Activated CD4-positive, alpha-beta memory T cell treated with anti-CD3 and anti-CD28 coated beads, Interleukin-2, amount 10 ng/mL, durations not matched to agents 7 days and 5 days (primary cell): Measurements from ENCODE around the gene TRMT61A. TPM values are rescaled to one million over a fixed set of nuclear protein-coding genes. Genes with fewer than 3 reads are reported as not detected.

ENCODE experiments used
- CTCF ChIA-PET: fragments of 350-600 bp; sonication (Branson Sonifier 250); formaldehyde crosslinking; loops from one replicate; lab custom pipeline; 2021; ENCODE audit warnings: antibody characterized with exemption, inconsistent platforms; lab: Charles Lee
- POLR2A ChIA-PET: fragments of 350-600 bp; sonication (Branson Sonifier 250); formaldehyde crosslinking; loops from one replicate; lab custom pipeline; 2021; ENCODE audit warnings: antibody characterized with exemption; lab: Charles Lee
- DNase-seq: peaks from one replicate; pipeline ENCODE4 v3.0.0-alpha.2; 2020
- H3K27ac Mint-ChIP-seq: one replicate; pipeline ENCODE4 v1.8.0; 2021; ENCODE audit warnings: mild to moderate bottlenecking, mixed read lengths
- H3K27me3 Mint-ChIP-seq: one replicate; pipeline ENCODE4 v1.8.0; 2021; ENCODE audit warnings: mixed read lengths
- H3K36me3 Mint-ChIP-seq: one replicate; pipeline ENCODE4 v1.8.0; 2021; ENCODE audit warnings: low read depth, mixed read lengths
- H3K4me1 Mint-ChIP-seq: one replicate; pipeline ENCODE4 v1.8.0; 2021; ENCODE audit warnings: mixed read lengths
- H3K4me3 Mint-ChIP-seq: one replicate; pipeline ENCODE4 v1.8.0; 2021; ENCODE audit warnings: mild to moderate bottlenecking, mixed read lengths
- H3K9me3 Mint-ChIP-seq: one replicate; pipeline ENCODE4 v1.8.0; 2021; ENCODE audit warnings: mixed read lengths
- total RNA-seq, 2 experiments: library from RNA; stranded (reverse); gene quantifications; one replicate each; pipeline ENCODE4 v1.2.3, GENCODE V29; 2021

TRMT61A gene
- total RNA-seq, 2 experiments from 2014 or later: 4.5 to 5.1 TPM

DNA sequence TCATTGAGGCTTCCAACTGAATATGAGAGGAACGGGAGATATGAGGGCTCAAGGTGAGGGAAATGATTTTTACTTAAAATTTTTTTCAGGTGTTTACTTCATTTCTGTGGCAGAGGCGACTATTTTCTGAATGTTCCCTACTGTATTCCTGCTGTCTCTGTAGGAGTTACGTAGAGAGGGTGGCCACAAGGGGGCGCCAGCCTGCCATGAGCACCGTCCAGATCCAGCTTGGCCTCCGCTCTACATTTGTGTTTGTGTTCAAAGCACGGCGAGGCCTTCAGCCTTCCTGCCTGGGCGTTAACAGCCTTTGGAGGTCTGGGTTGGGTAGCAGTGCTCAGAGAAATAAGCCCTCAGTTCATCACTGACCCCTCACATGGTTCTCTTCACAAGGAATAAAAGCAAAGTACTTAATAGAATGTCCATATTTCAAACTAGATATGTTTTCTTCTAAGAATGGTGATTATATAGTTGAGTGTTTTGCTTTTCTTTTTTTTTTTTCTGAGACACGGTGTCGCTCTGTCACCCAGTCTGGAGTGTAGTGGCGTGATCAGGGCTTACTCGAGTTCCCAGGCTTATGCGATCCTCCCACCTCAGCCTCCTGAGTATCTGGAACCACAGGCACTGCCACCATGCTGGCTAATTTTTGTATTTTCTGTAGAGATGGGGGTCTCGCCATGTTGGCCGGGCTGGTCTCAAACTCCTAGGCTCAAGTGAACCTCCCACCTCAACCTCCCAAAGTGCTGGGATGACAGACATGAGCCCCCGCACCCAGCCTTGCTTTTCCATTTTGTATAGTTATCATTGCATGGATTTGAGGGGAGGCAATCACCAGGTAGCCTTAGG is 28.6 kb upstream of the TRMT61A start:
- Mint-ChIP-seq H3K4me3 (no peak overlapping the region), H3K9me3 (no peaks in the 10 kb centered on the region), H3K27me3 (no peaks in the 10 kb centered on the region), H3K4me1 (peaks cover 7% of the 10 kb centered on the region), H3K36me3 (peaks cover 42% of the 10 kb centered on the region), H3K27ac (no peak overlapping the region)
- POLR2A ChIA-PET: interaction anchor here (1.2 kb wide), 1 partner anchor 28 kb away, joined by 3 read pairs; no protein-coding TSS in a partner anchor
- CTCF ChIA-PET: interaction anchor here (0.7 to 2.9 kb wide), 9 partner anchors 10 to 84 kb away, joined by 3 to 11 read pairs (median 4); no protein-coding TSS in a partner anchor
- DNase-seq: peak; percentile 80

DNA sequence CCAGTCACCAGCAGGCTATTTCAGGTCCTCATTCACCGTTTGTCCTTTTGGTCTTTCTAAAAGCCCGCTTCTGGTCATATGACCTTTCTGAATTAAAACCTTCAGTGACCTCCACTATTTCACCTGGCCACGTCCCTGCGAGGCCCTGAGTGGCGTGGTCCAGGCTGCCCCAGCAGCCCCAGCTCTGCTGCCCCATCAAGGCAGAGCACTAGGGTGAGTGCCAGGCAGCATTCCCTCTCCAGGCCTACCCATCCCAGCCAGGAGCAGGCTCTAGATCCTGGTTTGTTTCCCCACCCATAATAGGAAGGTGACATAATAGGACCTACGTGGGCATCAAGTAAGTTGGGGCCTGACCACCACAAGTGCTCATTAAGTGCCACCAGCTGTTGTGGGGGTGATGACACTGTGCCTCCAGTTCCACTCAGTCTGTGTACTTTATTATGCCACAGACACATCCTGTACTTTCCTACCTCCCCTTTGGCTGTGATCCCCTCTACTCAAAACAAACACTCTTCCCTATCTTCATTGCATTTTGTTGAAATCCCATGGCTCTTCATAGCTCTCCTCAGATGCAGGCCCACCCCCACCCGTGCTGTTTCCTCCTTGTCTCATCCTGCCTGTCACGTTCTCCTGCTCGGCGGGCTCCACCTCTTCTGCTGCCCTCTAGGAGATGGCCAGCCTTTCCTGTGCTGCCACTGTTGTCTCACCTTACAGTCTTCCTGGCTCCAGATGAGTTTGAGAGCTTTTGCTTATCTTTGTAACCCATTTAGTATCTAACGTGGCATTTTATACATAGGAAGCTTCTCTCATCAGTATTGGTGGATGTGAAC is 27.7 kb upstream of the TRMT61A start:
- H3K4me3 Mint-ChIP-seq: no peak overlapping the region
- ChIA-PET CTCF (interaction anchor here (0.6 kb wide), 1 partner anchor 57 kb away, joined by 3 read pairs; no protein-coding TSS in a partner anchor), POLR2A (interaction anchor here (1.2 kb wide), 1 partner anchor 27 kb away, joined by 3 read pairs; no protein-coding TSS in a partner anchor)
- no peak for DNase-seq
- H3K27me3 Mint-ChIP-seq: no peaks in the 10 kb centered on the region
- peaks cover 37% of the 10 kb centered on the region for H3K36me3 Mint-ChIP-seq
- H3K27ac Mint-ChIP-seq: no peak overlapping the region
- peaks cover 7% of the 10 kb centered on the region for H3K4me1 Mint-ChIP-seq
- H3K9me3 Mint-ChIP-seq: no peaks in the 10 kb centered on the region

DNA sequence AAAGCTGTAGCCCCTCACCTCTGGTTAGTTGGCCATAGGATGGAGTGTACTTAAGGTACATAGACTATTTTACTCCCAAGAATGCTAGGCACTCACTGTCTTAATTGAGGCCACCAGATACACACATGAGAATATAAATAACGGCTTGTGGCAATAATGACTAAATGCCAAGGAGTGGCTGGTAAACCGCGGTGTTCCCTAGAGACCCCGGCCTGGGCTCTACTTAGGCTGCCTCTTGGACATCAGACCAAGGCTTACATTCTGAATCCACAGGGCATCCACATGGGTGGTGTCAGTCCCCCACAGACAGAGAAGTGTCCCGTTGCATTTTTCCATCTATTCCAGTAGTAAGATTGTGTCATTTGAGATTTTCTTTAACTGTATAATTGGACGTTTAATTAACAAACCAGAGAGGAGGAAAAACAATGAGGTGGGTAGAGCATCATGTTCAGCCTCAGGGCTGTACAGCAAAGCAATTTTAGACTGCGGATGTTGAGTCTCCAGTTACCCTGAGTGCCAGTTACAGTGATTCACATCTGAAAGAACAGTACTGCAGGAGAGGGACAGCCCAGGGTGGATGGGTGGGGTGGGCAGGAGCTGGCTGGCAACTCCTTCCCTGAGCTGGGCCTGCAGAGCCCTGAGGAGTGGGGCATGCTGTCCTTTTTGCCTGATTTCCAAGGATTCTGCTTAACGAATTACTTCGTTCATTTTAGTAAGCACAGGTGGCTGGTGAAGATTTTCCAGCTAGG is 26.9 kb upstream of the TRMT61A start:
- POLR2A ChIA-PET: no interaction called here
- Mint-ChIP-seq H3K4me3 (no peak overlapping the region), H3K27ac (no peak overlapping the region)

DNA sequence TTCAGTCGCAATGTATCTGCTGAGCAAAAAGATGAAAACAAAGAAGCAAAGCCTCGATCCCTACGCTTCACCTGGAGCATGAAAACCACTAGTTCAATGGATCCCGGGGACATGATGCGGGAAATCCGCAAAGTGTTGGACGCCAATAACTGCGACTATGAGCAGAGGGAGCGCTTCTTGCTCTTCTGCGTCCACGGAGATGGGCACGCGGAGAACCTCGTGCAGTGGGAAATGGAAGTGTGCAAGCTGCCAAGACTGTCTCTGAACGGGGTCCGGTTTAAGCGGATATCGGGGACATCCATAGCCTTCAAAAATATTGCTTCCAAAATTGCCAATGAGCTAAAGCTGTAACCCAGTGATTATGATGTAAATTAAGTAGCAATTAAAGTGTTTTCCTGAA is 26.1 kb upstream of the TRMT61A start:
- ChIA-PET POLR2A (no interaction called here), CTCF (interaction anchor here (0.6 kb wide), 1 partner anchor 398 kb away, joined by 4 read pairs; no protein-coding TSS in a partner anchor)
- Mint-ChIP-seq H3K36me3 (peaks cover 35% of the 10 kb centered on the region), H3K27ac (no peak overlapping the region), H3K4me1 (peaks cover 7% of the 10 kb centered on the region), H3K27me3 (no peaks in the 10 kb centered on the region), H3K4me3 (no peak overlapping the region), H3K9me3 (no peaks in the 10 kb centered on the region)
- no peak for DNase-seq

More for the DNA sequence above, 26.9 kb upstream of the TRMT61A start:
- CTCF ChIA-PET: interaction anchor here (0.6 kb wide), 1 partner anchor 57 kb away, joined by 3 read pairs; no protein-coding TSS in a partner anchor
- Mint-ChIP-seq H3K4me1 (peaks cover 7% of the 10 kb centered on the region), H3K36me3 (peaks cover 37% of the 10 kb centered on the region), H3K9me3 (no peaks in the 10 kb centered on the region), H3K27me3 (no peaks in the 10 kb centered on the region)
- no peak for DNase-seq

DNA sequence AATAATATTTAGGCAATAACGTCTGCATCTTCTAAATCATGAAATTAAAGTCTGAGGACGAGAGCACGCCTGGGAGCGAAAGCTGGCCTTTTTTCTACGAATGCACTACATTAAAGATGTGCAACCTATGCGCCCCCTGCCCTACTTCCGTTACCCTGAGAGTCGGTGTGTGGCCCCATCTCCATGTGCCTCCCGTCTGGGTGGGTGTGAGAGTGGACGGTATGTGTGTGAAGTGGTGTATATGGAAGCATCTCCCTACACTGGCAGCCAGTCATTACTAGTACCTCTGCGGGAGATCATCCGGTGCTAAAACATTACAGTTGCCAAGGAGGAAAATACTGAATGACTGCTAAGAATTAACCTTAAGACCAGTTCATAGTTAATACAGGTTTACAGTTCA is 25.7 kb upstream of the TRMT61A start:
- H3K27me3 Mint-ChIP-seq: no peaks in the 10 kb centered on the region
- no peak for DNase-seq
- H3K9me3 Mint-ChIP-seq: no peaks in the 10 kb centered on the region
- CTCF ChIA-PET: interaction anchor here (0.6 kb wide), 1 partner anchor 398 kb away, joined by 4 read pairs; no protein-coding TSS in a partner anchor
- peaks cover 7% of the 10 kb centered on the region for H3K4me1 Mint-ChIP-seq
- H3K4me3 Mint-ChIP-seq: no peak overlapping the region
- POLR2A ChIA-PET: no interaction called here
- no peak overlapping the region for H3K27ac Mint-ChIP-seq
- peaks cover 35% of the 10 kb centered on the region for H3K36me3 Mint-ChIP-seq

DNA sequence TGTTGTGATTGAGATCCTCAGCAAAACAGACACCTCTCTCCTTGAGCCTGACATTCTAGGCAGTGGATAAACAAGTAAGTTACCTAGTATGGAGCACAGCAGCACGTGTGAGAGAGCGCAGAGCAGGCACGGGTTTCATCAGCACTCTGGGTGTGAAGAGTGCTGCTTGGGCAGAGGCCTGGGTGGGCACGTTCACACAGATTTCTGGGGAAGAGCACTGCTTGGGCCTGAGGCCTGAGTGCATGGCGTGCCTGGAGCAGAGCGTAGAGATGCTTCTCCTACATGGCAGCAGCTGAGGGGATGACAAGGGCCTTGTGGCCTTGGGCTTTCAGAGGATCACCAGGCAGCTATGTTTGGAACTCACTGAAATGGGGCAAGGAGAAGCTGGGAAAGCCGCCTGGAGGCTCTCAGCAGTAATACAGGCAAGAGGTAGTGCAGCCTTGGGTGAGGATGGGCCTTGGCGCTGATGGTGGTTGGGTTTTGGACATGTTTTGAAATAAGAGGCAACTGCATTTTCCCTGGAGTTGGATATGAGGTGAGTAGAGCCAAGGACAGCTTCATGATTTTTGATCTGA is 23.9 kb upstream of the TRMT61A start:
- Mint-ChIP-seq H3K27me3 (no peaks in the 10 kb centered on the region), H3K27ac (no peak overlapping the region), H3K9me3 (no peaks in the 10 kb centered on the region), H3K4me1 (peaks cover 3% of the 10 kb centered on the region), H3K36me3 (peaks cover 41% of the 10 kb centered on the region), H3K4me3 (no peak overlapping the region)
- ChIA-PET POLR2A (no interaction called here), CTCF (interaction anchor here (2.2 kb wide), 1 partner anchor 14 kb away, joined by 6 read pairs; no protein-coding TSS in a partner anchor)
- no peak for DNase-seq

DNA sequence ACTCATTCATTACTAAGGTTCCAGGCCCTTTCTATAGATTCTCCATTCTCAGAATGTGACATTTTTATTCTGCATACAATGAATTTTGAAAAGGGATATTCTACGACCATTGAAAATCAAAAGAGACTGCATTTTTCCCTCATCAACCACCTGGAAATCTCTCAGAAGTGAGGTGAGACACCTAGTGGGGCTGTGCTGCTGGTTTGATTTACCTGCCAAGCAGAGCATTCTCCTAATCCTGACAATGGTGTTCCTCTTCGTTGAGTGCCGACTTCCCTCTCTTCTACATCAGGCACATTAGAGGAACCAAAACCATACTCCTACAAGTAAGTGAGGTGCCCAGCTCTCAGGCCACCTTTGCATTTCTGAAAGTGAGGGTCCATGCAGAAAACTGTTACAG is 21.2 kb upstream of the TRMT61A start:
- Mint-ChIP-seq H3K9me3 (no peaks in the 10 kb centered on the region), H3K36me3 (peaks cover 32% of the 10 kb centered on the region), H3K27me3 (no peaks in the 10 kb centered on the region), H3K4me3 (no peak overlapping the region), H3K27ac (no peak overlapping the region), H3K4me1 (no peaks in the 10 kb centered on the region)
- ChIA-PET POLR2A (interaction anchor here (1.5 kb wide), 1 partner anchor 11 kb away, joined by 4 read pairs; no protein-coding TSS in a partner anchor), CTCF (no interaction called here)
- no peak for DNase-seq

DNA sequence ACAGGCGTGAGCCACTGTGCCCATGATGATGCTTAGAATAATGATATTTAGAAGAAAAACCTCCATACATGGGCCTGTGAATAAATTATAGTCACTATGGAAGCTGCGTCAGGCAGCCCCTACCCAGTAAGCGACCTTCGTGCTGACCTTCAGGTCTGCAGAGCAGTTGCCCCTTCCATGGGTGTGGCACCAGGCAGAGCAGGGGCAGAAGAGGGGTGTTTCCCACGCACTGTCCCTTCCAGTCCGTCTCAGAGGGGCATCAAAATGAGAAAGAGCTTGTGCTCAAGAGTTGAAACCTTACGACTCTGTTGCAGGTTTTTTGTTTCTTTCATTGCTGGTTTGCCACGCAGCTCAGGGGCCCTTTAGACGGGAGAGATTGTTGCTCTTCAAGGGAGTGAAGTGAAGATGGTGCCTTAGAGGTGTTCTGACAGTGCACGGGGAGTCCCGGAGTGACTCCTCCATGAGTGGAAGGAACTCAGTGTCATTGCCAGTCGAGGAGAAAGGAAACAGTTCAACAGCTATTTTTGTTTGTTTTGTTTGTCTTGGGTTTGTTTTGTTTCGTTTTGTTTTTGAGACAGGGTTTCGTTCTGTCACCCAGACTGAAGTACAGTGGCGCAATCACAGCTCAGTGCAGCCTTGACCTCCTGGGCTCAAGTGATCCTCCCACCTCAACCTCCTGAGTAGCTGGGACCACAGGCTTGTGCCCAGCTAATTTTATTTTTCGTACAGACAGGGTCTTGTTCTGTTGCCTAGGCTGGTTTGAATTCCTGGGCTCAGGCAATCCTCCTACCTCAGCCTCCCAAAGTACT is 20.3 kb upstream of the TRMT61A start:
- Mint-ChIP-seq H3K4me3 (no peak overlapping the region), H3K9me3 (no peaks in the 10 kb centered on the region), H3K27me3 (no peaks in the 10 kb centered on the region), H3K4me1 (no peaks in the 10 kb centered on the region), H3K36me3 (peaks cover 25% of the 10 kb centered on the region), H3K27ac (no peak overlapping the region)
- no peak for DNase-seq
- CTCF ChIA-PET: interaction anchor here (1.0 kb wide), 1 partner anchor 9 kb away, joined by 3 read pairs; no protein-coding TSS in a partner anchor
- POLR2A ChIA-PET: interaction anchor here (1.5 kb wide), 1 partner anchor 10 kb away, joined by 4 read pairs; no protein-coding TSS in a partner anchor

DNA sequence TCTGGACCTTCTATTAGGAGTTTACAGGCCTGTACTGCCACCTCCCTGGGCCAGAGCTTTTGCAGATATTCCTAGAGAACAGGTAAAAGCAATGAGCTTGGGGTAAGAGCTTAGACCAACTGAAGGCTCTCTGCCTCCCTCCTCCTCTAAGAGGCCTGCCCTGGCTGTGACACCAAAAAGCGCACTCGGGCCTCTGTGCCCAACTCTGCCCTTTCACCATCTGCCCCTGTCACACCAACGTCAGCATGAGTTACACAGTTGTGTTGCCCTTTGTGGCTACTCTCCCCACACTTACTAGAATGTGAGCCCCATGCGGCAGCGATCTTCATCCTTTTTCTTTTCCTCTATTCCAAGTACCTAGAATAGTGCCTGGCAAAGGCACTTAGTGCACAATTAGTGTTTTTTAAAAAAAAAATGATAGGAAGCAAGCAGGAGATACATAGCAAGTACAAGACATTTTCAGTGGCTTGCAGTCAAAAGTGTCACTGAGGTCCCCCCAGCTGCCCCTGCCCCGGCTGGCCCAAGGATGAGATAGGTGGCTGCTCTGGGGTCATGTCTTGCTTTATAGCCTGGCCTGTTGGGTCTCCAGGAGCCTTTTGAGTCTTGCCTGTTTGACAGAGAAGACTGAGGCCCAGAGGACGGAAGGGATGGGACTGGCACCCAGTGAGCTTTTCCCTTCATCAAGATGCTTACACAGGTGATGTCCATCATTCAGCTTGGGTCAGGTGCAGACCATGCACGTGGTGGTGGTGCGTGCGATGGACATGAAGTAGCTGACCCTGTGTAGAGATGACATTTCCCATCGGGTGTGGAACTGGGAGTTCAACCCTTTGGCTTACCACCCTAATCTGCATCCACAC is 18.9 kb upstream of the TRMT61A start:
- H3K27ac Mint-ChIP-seq: no peak overlapping the region
- no peaks in the 10 kb centered on the region for H3K9me3 Mint-ChIP-seq
- no peaks in the 10 kb centered on the region for H3K27me3 Mint-ChIP-seq
- H3K4me3 Mint-ChIP-seq: no peak overlapping the region
- ChIA-PET CTCF (interaction anchor here (0.7 to 1.4 kb wide), 2 partner anchors 12 to 119 kb away, joined by 3 to 6 read pairs; no protein-coding TSS in a partner anchor), POLR2A (no interaction called here)
- no peak for DNase-seq
- peaks cover 15% of the 10 kb centered on the region for H3K36me3 Mint-ChIP-seq
- no peaks in the 10 kb centered on the region for H3K4me1 Mint-ChIP-seq

DNA sequence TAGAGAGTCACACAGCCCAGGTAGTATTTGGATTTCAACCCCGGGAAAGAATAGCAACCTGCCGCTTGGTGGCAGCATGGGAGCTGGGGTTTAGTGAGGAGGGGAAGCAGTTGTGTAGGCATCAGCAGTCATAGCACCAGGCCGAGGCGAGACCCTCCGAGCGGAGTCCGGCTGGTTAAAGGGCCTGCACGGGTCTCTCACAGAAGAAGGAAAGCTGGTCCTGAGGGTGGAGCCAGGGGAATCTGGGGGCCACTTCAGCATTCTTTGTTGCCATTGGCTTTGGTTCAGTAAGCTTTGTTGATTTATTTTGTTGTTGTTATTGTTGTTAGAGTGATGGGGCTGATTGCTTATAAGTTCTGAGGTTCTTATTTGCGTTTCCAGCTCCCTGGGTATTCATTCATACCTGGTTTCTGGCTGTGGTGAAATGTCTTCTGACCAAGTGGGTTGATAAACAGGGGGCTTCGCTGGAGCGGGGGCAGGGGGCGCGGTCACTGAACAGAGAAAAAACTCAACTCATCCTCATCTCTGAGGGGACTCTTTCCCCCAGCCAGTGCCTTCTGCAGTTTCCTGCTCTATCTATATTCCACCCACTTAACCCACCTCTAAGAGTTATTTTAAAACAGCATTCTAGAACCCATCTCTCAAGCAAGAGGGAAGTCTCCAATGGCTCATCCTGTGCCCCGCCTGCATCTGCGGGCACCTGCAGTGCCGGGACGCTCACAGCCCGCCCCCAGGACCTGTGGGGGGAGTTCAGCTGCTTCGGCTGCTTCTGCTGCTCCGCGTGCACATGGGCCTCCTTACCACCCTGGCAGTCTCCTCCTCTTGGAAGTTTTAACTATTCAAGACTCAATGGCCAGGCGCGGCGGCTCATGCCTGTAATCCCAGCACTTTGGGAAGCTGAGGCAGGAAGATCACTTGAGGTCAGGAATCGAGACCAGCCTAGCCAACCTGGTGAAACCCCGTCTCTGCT is 18.0 kb upstream of the TRMT61A start:
- CTCF ChIA-PET: interaction anchor here (1.4 kb wide), 1 partner anchor 120 kb away, joined by 6 read pairs; no protein-coding TSS in a partner anchor
- no peak for DNase-seq
- Mint-ChIP-seq H3K36me3 (peaks cover 10% of the 10 kb centered on the region), H3K4me3 (no peak overlapping the region), H3K4me1 (no peaks in the 10 kb centered on the region), H3K27me3 (no peaks in the 10 kb centered on the region), H3K27ac (no peak overlapping the region), H3K9me3 (no peaks in the 10 kb centered on the region)
- POLR2A ChIA-PET: interaction anchor here (1.4 to 1.8 kb wide), 2 partner anchors 17 to 18 kb away, joined by 4 read pairs; partner anchors contain the start of gene TRMT61A
